Sigmoid colon (tissue), 7 donors: Measurements from ENCODE around the gene ISYNA1. TPM values are rescaled to one million over a fixed set of nuclear protein-coding genes. Genes with fewer than 3 reads are reported as not detected.

ENCODE experiments used
- DNase-seq: peaks from one replicate; pipeline ENCODE4 v3.0.0-alpha.2; 2019
- H3K27ac ChIP-seq, 4 donors: fragments of 200-600 bp; sonication (generic); one replicate each; pipeline ENCODE4 v1.5.1; 2016 to 2019; ENCODE audit warnings: mild to moderate bottlenecking in 1 of 4
- H3K27me3 ChIP-seq, 3 donors: fragments of 200-600 bp; sonication (generic); one replicate each; pipeline ENCODE4 v1.5.1; 2019; ENCODE audit warnings: mild to moderate bottlenecking in 1 of 3
- H3K36me3 ChIP-seq, 4 donors: fragments of 200-600 bp; sonication (generic); one replicate each; pipeline ENCODE4 v1.5.1; 2016 to 2019
- H3K4me1 ChIP-seq, 4 donors: fragments of 200-600 bp; sonication (generic); one replicate each; pipeline ENCODE4 v1.5.1; 2017 to 2019
- H3K4me3 ChIP-seq, 4 donors: fragments of 200-600 bp; sonication (generic); one replicate each; pipeline ENCODE4 v1.5.1; 2017 to 2019; ENCODE audit warnings: mild to moderate bottlenecking in 2 of 4, moderate library complexity in 1 of 4
- H3K9me3 ChIP-seq, 4 donors: fragments of 200-600 bp in 3 of 4; sonication (generic) in 3 of 4; one replicate each; pipeline versions ENCODE4 v1.5.1 to v1.6.1; 2013 to 2019
- CTCF ChIP-seq, 4 experiments: fragments of 450-650 bp in 3 of 4; fragments of 200-600 bp in 1 of 4; IDR thresholded peaks; one replicate each; pipeline ENCODE4 v1.5.1; 2016 to 2019; ENCODE audit warnings: antibody characterized with exemption in 4 of 4, mild to moderate bottlenecking in 3 of 4, moderate library complexity in 2 of 4
- EP300 ChIP-seq, 4 donors: sonication (generic); formaldehyde crosslinking; IDR thresholded peaks; one replicate each; pipeline ENCODE4 v1.6.1; 2017; ENCODE audit warnings: antibody characterized with exemption in 4 of 4
- POLR2A ChIP-seq, 2 donors: fragments of 450-650 bp; IDR thresholded peaks; one replicate each; pipeline ENCODE4 v1.6.1; 2016; ENCODE audit warnings: antibody characterized with exemption in 2 of 2, mild to moderate bottlenecking in 2 of 2, moderate library complexity in 2 of 2
- POLR2AphosphoS5 ChIP-seq, 4 donors: sonication (generic); formaldehyde crosslinking; IDR thresholded peaks; one replicate each; pipeline ENCODE4 v1.6.1; 2017; ENCODE audit warnings: antibody characterized with exemption in 4 of 4
- WGBS, 2 donors: extraction: QIAGEN DNeasy Blood & Tissue Kit; methylation state at CpG; one replicate each; pipeline ENCODE4 v1.1.7; 2013; 5-methylcytosine and 5-hydroxymethylcytosine counted together
- intact Hi-C: fragments of 100-400 bp; cut with DNase I; formaldehyde crosslinking; loops from one replicate; pipeline ENCODE4 v1.15.1; 2023
- polyA plus RNA-seq, 3 donors: library from polyadenylated mRNA; stranded (reverse); fragments of 200-250 nt; gene quantifications; one replicate each; pipeline ENCODE4 v1.2.3, GENCODE V29; 2013
- total RNA-seq, 4 donors: library from RNA; depleted of rRNA; stranded (reverse); fragments of >200 nt; gene quantifications; one replicate each; pipeline ENCODE4 v1.1.0, GENCODE V29; 2016
- donor health status: healthy with polysubstance abuse.
- donor health status: Bipolar disorder and iron deficiency.
- donor health status: healthy.

Gene ISYNA1
- total and polyA plus RNA-seq, 7 donors, result 3.7 to 18.7 (median 10.2) TPM

- TF ChIP-seq EP300 (IDR thresholded peaks at IDR 0.05) (no peak), POLR2AphosphoS5 (IDR thresholded peaks at IDR 0.05) (no peak), CTCF (IDR thresholded peaks at IDR 0.05) (no peak), POLR2A (IDR thresholded peaks at IDR 0.05) (no peak)
- H3K36me3 ChIP-seq, result peaks cover 0 to 9% (median 1%) of the 10 kb centered on the region in 4 donors
- DNase-seq, result no peak
- no peaks in the 10 kb centered on the region for H3K27me3 ChIP-seq
- H3K4me3 ChIP-seq, result no peak overlapping the region
- peaks cover 0 to 71% (median 65%) of the 10 kb centered on the region in 4 donors for H3K4me1 ChIP-seq
- H3K27ac ChIP-seq, result peak overlapping the region in 3 of 4 donors; percentile 7 to 87 (median 81)
- H3K9me3 ChIP-seq, result no peaks in the 10 kb centered on the region
- 88% methylated on average over 24 of the region's 24 CpGs for WGBS, 2 donors
- intact Hi-C loops, result no loop called here
These were observed 39.3 kb upstream of the ISYNA1 start for GRCh38 chr19:18477042-18477779.

GRCh38 chr19:18476507-18477041 lies 38.6 kb upstream of the ISYNA1 start:
- H3K27me3 ChIP-seq, result no peaks in the 10 kb centered on the region
- peaks cover 0 to 14% (median 4%) of the 10 kb centered on the region in 4 donors for H3K36me3 ChIP-seq
- intact Hi-C loops, result no loop called here
- 87 to 92% methylated on average over 14 of the region's 14 CpGs for WGBS, 2 donors
- H3K27ac ChIP-seq, result peak overlapping the region in 3 of 4 donors; percentile 7 to 81 (median 17)
- no peak overlapping the region for H3K4me3 ChIP-seq
- H3K4me1 ChIP-seq, result peaks cover 0 to 71% (median 65%) of the 10 kb centered on the region in 4 donors
- TF ChIP-seq POLR2A (IDR thresholded peaks at IDR 0.05), result no peak
- TF ChIP-seq CTCF (IDR thresholded peaks at IDR 0.05), result no peak
- TF ChIP-seq POLR2AphosphoS5 (IDR thresholded peaks at IDR 0.05), result no peak
- TF ChIP-seq EP300 (IDR thresholded peaks at IDR 0.05), result no peak
- H3K9me3 ChIP-seq, result no peaks in the 10 kb centered on the region
- no peak for DNase-seq

- intact Hi-C loops, result no loop called here
- no peak for TF ChIP-seq POLR2A (IDR thresholded peaks at IDR 0.05)
- TF ChIP-seq CTCF (IDR thresholded peaks at IDR 0.05), result no peak
- no peak for TF ChIP-seq EP300 (IDR thresholded peaks at IDR 0.05)
- TF ChIP-seq POLR2AphosphoS5 (IDR thresholded peaks at IDR 0.05), result no peak
- Histone ChIP-seq H3K4me3 (no peak overlapping the region), H3K27ac (peak overlapping the region in 1 of 4 donors; percentile 17), H3K9me3 (no peaks in the 10 kb centered on the region), H3K27me3 (no peaks in the 10 kb centered on the region), H3K4me1 (peaks cover 0 to 65% (median 60%) of the 10 kb centered on the region in 4 donors), H3K36me3 (peaks cover 0 to 21% (median 4%) of the 10 kb centered on the region in 4 donors)
- WGBS, 2 donors, result 72 to 78% methylated on average over 19 of the region's 19 CpGs
- peak; percentile 59 for DNase-seq
These were observed 37.9 kb upstream of the ISYNA1 start for GRCh38 chr19:18475762-18476331.

GRCh38 chr19:18475004-18475453 lies 37.1 kb upstream of the ISYNA1 start:
- no peak overlapping the region for H3K4me3 ChIP-seq
- H3K27ac ChIP-seq, result peak overlapping the region in 1 of 4 donors; percentile 36
- peak; percentile 64 for DNase-seq
- H3K36me3 ChIP-seq, result peaks cover 0 to 30% (median 4%) of the 10 kb centered on the region in 4 donors
- no peaks in the 10 kb centered on the region for H3K9me3 ChIP-seq
- H3K27me3 ChIP-seq, result no peaks in the 10 kb centered on the region
- WGBS, 2 donors, result 42 to 57% methylated on average over 5 of the region's 5 CpGs
- peaks cover 0 to 61% (median 57%) of the 10 kb centered on the region in 4 donors for H3K4me1 ChIP-seq
- intact Hi-C loops, result no loop called here
- no peak for TF ChIP-seq EP300 (IDR thresholded peaks at IDR 0.05)
- no peak for TF ChIP-seq POLR2A (IDR thresholded peaks at IDR 0.05)
- TF ChIP-seq CTCF (IDR thresholded peaks at IDR 0.05), result no peak
- TF ChIP-seq POLR2AphosphoS5 (IDR thresholded peaks at IDR 0.05), result no peak
